Measurements from ENCODE around the gene SPINK1.

GRCh38 chr5:147818290-147818689 lies 13.2 kb downstream of the SPINK1 start:
- TF ChIP-seq EZH2 (IDR thresholded peaks at IDR 0.05; ENCODE audit: low read depth) = no peak
- no peak for TF ChIP-seq CTCF (conservative IDR thresholded peaks at IDR 0.05)
